Activated CD4-positive, alpha-beta T cell treated with anti-CD3 and anti-CD28 coated beads, Interleukin-2, amount 10 ng/mL, durations not matched to agents 7 days and 5 days (primary cell): ENCODE measurements around the gene FAM168A. TPM values are rescaled to one million over a fixed set of nuclear protein-coding genes. Genes with fewer than 3 reads are reported as not detected.
"Not testable (repeated sequence)": the region's sequence is repeated elsewhere in the genome, so short reads cannot be mapped to it uniquely, and the experiment has no call there.

Experiments used
- CTCF ChIA-PET: fragments of 350-600 bp; sonication (Branson Sonifier 250); formaldehyde crosslinking; loops from one replicate; lab custom pipeline; 2021; ENCODE audit warnings: antibody characterized with exemption; lab: Charles Lee
- POLR2A ChIA-PET: fragments of 350-600 bp; sonication (Branson Sonifier 250); formaldehyde crosslinking; loops from one replicate; lab custom pipeline; 2021; ENCODE audit warnings: antibody characterized with exemption; lab: Charles Lee
- DNase-seq: peaks from one replicate; pipeline ENCODE4 v3.0.0-alpha.2; 2020
- H3K27ac Mint-ChIP-seq: one replicate; pipeline ENCODE4 v1.8.0; 2021; ENCODE audit warnings: mild to moderate bottlenecking, moderate library complexity, mixed read lengths
- H3K27me3 Mint-ChIP-seq: one replicate; pipeline ENCODE4 v1.8.0; 2021; ENCODE audit warnings: mixed read lengths
- H3K36me3 Mint-ChIP-seq: one replicate; pipeline ENCODE4 v1.8.0; 2021; ENCODE audit warnings: low read depth, mixed read lengths
- H3K4me1 Mint-ChIP-seq: one replicate; pipeline ENCODE4 v1.8.0; 2021; ENCODE audit warnings: mixed read lengths
- H3K4me3 Mint-ChIP-seq: one replicate; pipeline ENCODE4 v1.8.0; 2021; ENCODE audit warnings: mild to moderate bottlenecking, moderate library complexity, mixed read lengths
- H3K9me3 Mint-ChIP-seq: one replicate; pipeline ENCODE4 v1.8.0; 2021; ENCODE audit warnings: mixed read lengths
- total RNA-seq, 2 experiments: library from RNA; stranded (reverse); gene quantifications; one replicate each; pipeline ENCODE4 v1.2.3, GENCODE V29; 2021

Gene FAM168A
- total RNA-seq, 2 experiments from 2014 or later: 28.9 to 31.2 TPM

- H3K9me3 Mint-ChIP-seq: no peaks in the 10 kb centered on the region
- POLR2A ChIA-PET: no interaction called here
- H3K36me3 Mint-ChIP-seq: no peaks in the 10 kb centered on the region
- no peak overlapping the region for H3K27ac Mint-ChIP-seq
- H3K4me3 Mint-ChIP-seq: no peak overlapping the region
- CTCF ChIA-PET: no interaction called here
- DNase-seq: no peak
- no peaks in the 10 kb centered on the region for H3K27me3 Mint-ChIP-seq
- H3K4me1 Mint-ChIP-seq: no peaks in the 10 kb centered on the region
Measured at GRCh38 chr11:73451896-73452295, 146.0 kb downstream of the FAM168A start.

DNA sequence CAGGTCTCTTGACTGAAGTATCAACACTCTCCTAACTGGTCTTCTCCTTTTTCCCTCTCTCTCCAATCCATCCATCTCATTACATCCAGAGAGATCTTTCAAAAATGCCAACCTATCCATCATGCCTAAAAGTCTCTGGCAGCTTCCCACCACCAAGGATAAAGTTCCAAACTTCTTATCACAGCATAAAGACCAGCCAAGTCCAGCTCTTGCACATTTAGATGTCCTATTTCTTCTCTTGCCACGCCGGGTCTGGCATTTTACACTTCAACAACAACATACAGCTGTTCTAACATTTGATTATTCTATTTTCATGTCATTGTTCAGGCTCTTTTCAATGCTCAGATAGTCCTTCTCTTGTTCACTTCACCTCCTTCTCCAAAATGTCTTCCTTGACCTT, 151.1 kb downstream of the FAM168A start:
- no peak for DNase-seq
- Mint-ChIP-seq H3K4me3 (no peak overlapping the region), H3K4me1 (no peaks in the 10 kb centered on the region), H3K36me3 (no peaks in the 10 kb centered on the region), H3K27ac (no peak overlapping the region), H3K27me3 (no peaks in the 10 kb centered on the region), H3K9me3 (no peaks in the 10 kb centered on the region)
- ChIA-PET POLR2A (no interaction called here), CTCF (interaction anchor here (0.5 to 0.7 kb wide), 2 partner anchors 152 to 299 kb away, joined by 4 to 6 read pairs; no protein-coding TSS in a partner anchor)

- DNase-seq: no peak
- H3K27me3 Mint-ChIP-seq: no peaks in the 10 kb centered on the region
- H3K4me3 Mint-ChIP-seq: no peak overlapping the region
- ChIA-PET CTCF (interaction anchor here (0.5 kb wide), 1 partner anchor 300 kb away, joined by 6 read pairs; no protein-coding TSS in a partner anchor), POLR2A (no interaction called here)
- no peak overlapping the region for H3K27ac Mint-ChIP-seq
- H3K9me3 Mint-ChIP-seq: no peaks in the 10 kb centered on the region
- no peaks in the 10 kb centered on the region for H3K36me3 Mint-ChIP-seq
- H3K4me1 Mint-ChIP-seq: no peaks in the 10 kb centered on the region
Measured at GRCh38 chr11:73445980-73446379, 151.9 kb downstream of the FAM168A start.

- POLR2A ChIA-PET: no interaction called here
Measured at GRCh38 chr11:73439002-73439843, 158.7 kb downstream of the FAM168A start.

GRCh38 chr11:73436859-73437258, 161.1 kb downstream of the FAM168A start:
- DNase-seq, H3K27me3 Mint-ChIP-seq, POLR2A ChIA-PET, H3K4me1 Mint-ChIP-seq, H3K27ac Mint-ChIP-seq, H3K36me3 Mint-ChIP-seq, H3K9me3 Mint-ChIP-seq, H3K4me3 Mint-ChIP-seq, CTCF ChIA-PET: not testable (repeated sequence)

More at GRCh38 chr11:73439002-73439843, 158.7 kb downstream of the FAM168A start:
- H3K4me3 Mint-ChIP-seq: no peak overlapping the region
- H3K4me1 Mint-ChIP-seq: no peaks in the 10 kb centered on the region
- DNase-seq: no peak
- CTCF ChIA-PET: interaction anchor here (0.7 to 1.0 kb wide), 3 partner anchors 10 to 1236 kb away, joined by 3 to 7 read pairs (median 6); no protein-coding TSS in a partner anchor
- no peak overlapping the region for H3K27ac Mint-ChIP-seq
- no peaks in the 10 kb centered on the region for H3K36me3 Mint-ChIP-seq
- no peaks in the 10 kb centered on the region for H3K9me3 Mint-ChIP-seq
- H3K27me3 Mint-ChIP-seq: no peaks in the 10 kb centered on the region

DNA sequence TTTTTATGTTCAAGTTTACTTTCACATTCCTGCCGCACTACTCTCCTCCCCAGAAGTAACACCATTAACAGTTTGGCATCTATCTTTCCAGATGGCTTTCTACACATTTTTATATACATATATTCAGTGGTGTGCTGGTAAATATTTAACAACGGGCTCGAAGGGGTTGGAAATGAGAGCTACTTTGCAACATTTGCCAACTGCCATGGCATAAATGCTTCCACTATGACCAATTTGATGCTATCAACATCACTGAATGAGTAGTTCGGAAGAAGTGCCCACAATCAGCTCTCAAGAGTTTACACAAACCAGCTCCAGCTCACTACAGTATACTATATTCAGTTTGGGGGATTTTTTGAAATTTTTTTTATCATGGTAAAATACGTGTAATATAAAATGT, 166.5 kb downstream of the FAM168A start:
- H3K27ac Mint-ChIP-seq: no peak overlapping the region
- ChIA-PET CTCF (interaction anchor here (1.0 kb wide), 1 partner anchor 19 kb away, joined by 3 read pairs; no protein-coding TSS in a partner anchor), POLR2A (no interaction called here)
- no peaks in the 10 kb centered on the region for H3K27me3 Mint-ChIP-seq
- H3K9me3 Mint-ChIP-seq: no peaks in the 10 kb centered on the region
- H3K36me3 Mint-ChIP-seq: peaks cover 2% of the 10 kb centered on the region
- H3K4me1 Mint-ChIP-seq: no peaks in the 10 kb centered on the region
- no peak overlapping the region for H3K4me3 Mint-ChIP-seq
- no peak for DNase-seq

DNA sequence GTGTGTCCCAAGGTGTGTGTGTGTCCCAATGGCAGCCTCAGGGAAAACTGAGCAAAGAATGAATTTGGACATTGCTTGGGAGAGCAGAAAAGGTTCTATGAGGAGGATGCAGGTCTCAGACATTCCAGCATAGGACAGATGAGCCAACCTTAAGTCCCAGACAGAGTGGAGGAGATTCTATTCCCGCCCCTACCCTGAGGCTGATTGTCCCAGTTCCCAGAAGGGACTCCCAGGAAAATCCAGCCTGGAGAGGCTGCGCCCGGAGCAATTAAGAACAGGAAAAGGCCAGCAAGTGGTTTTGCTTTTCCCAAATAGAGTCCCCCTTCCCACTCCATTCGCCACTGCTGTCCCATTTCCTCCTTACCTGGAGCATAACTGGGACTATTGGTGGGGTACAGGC, 167.6 kb downstream of the FAM168A start:
- Mint-ChIP-seq H3K4me3 (no peak overlapping the region), H3K27me3 (no peaks in the 10 kb centered on the region), H3K27ac (no peak overlapping the region), H3K9me3 (no peaks in the 10 kb centered on the region), H3K4me1 (no peaks in the 10 kb centered on the region), H3K36me3 (peaks cover 2% of the 10 kb centered on the region)
- ChIA-PET CTCF (interaction anchor here (0.9 kb wide), 1 partner anchor 89 kb away, joined by 3 read pairs; no protein-coding TSS in a partner anchor), POLR2A (no interaction called here)
- no peak for DNase-seq

DNA sequence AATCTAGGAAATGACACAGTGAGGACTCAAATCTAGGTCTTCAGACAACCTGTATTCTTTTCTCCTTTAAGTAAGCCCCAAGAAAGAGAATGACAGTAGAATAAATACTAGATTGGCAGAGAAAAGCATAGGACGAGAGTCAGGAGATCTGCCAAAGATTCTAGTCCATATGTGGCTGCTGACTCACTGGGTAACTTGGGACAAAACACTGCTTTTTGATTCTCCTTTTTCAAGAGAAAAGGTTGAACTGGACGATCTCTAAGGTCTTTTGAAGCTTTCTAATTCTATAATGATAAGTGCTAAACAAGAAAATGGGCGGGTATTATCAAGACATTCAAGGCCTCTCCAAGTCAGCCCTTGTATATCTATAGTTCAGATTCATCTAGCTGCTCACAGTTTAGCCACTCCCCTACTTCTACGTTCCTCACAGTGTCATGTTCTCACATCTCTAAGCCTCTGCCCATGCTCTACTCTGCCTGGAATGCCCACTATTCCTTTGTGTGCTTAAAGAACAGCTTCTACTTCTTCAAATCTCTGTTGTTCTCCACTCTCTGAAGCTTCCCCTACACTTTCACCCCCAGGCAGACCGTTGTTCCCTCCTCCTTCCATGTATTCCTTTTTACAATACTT, 168.7 kb downstream of the FAM168A start:
- Mint-ChIP-seq H3K36me3 (peaks cover 2% of the 10 kb centered on the region), H3K4me3 (no peak overlapping the region), H3K27ac (no peak overlapping the region), H3K9me3 (no peaks in the 10 kb centered on the region), H3K27me3 (no peaks in the 10 kb centered on the region), H3K4me1 (no peaks in the 10 kb centered on the region)
- CTCF ChIA-PET: interaction anchor here (0.9 to 1.0 kb wide), 2 partner anchors 10 to 88 kb away, joined by 3 to 7 read pairs; no protein-coding TSS in a partner anchor
- POLR2A ChIA-PET: no interaction called here
- DNase-seq: no peak

- POLR2A ChIA-PET: no interaction called here
- no peaks in the 10 kb centered on the region for H3K27me3 Mint-ChIP-seq
- H3K4me3 Mint-ChIP-seq: no peak overlapping the region
Measured at GRCh38 chr11:73428699-73429098, 169.2 kb downstream of the FAM168A start.

DNA sequence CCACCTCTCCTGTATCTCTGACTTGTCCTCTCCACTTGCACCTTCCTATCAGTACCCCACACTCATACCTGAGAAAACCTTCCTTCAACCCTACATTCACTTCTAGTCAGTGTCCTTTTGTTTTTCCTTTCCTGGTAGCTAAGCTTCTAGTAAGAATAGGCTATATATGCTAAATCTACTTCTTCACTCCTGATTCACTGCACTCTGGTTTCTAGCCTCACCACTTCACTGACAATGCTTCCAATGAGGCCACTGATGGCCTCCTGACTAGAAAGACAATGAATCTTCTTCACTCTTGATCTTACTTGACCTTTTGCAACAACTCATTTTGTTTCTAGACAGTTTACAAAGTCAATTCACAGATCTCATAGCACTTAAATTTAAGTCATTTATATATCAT, 169.7 kb downstream of the FAM168A start:
- H3K36me3 Mint-ChIP-seq: peaks cover 2% of the 10 kb centered on the region
- ChIA-PET CTCF (interaction anchor here (1.2 kb wide), 1 partner anchor 37 kb away, joined by 3 read pairs; no protein-coding TSS in a partner anchor), POLR2A (no interaction called here)
- no peaks in the 10 kb centered on the region for H3K27me3 Mint-ChIP-seq
- DNase-seq: no peak
- no peaks in the 10 kb centered on the region for H3K9me3 Mint-ChIP-seq
- H3K4me1 Mint-ChIP-seq: no peaks in the 10 kb centered on the region
- H3K4me3 Mint-ChIP-seq: no peak overlapping the region
- H3K27ac Mint-ChIP-seq: no peak overlapping the region

More at GRCh38 chr11:73428699-73429098, 169.2 kb downstream of the FAM168A start:
- Mint-ChIP-seq H3K9me3 (no peaks in the 10 kb centered on the region), H3K27ac (no peak overlapping the region), H3K4me1 (no peaks in the 10 kb centered on the region), H3K36me3 (peaks cover 2% of the 10 kb centered on the region)
- CTCF ChIA-PET: interaction anchor here (1.0 kb wide), 1 partner anchor 10 kb away, joined by 7 read pairs; no protein-coding TSS in a partner anchor
- DNase-seq: no peak

GRCh38 chr11:73426219-73426850, 171.6 kb downstream of the FAM168A start:
- DNase-seq: no peak
- Mint-ChIP-seq H3K27me3 (no peaks in the 10 kb centered on the region), H3K9me3 (no peaks in the 10 kb centered on the region), H3K4me3 (no peak overlapping the region), H3K27ac (no peak overlapping the region), H3K36me3 (peaks cover 2% of the 10 kb centered on the region), H3K4me1 (no peaks in the 10 kb centered on the region)
- ChIA-PET POLR2A (no interaction called here), CTCF (interaction anchor here (0.6 to 1.4 kb wide), 2 partner anchors 9 to 288 kb away, joined by 3 to 4 read pairs; no protein-coding TSS in a partner anchor)

DNA sequence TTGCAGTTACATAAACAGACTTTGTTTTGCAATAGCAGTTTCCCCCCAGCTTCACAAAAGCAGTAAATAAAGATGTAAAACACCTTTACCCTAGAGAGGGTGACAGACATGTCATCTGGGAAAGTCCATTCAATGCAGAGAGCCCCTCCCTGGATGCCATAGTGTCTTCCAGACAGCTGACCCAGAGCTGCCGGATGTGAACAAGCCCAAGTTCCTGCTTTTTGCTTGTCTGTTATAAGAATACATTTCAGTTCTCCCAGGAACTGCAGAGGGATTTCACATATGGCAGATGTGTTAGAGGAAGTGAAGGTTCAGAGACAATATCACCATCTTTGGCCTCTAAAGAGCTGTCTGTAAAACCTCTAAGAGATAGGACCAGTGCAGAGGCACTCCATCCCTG, 172.8 kb downstream of the FAM168A start:
- ChIA-PET CTCF (interaction anchor here (0.7 kb wide), 1 partner anchor 74 kb away, joined by 3 read pairs; no protein-coding TSS in a partner anchor), POLR2A (no interaction called here)
- Mint-ChIP-seq H3K4me1 (no peaks in the 10 kb centered on the region), H3K4me3 (no peak overlapping the region), H3K27ac (no peak overlapping the region), H3K27me3 (no peaks in the 10 kb centered on the region), H3K36me3 (peaks cover 2% of the 10 kb centered on the region), H3K9me3 (no peaks in the 10 kb centered on the region)
- no peak for DNase-seq
